ENCODE data around the gene APBA1.
"Not testable (repeated sequence)": the region's sequence is repeated elsewhere in the genome, so short reads cannot be mapped to it uniquely, and the experiment has no call there.

APBA1 gene

GRCh38 chr9:69411931-69412740, 260.0 kb downstream of the APBA1 start:
- no peak overlapping the region for H3K4me3 ChIP-seq (ENCODE audit: low read depth, low read length)
- no peak for DNase-seq (ENCODE audit: low read depth)

DNA sequence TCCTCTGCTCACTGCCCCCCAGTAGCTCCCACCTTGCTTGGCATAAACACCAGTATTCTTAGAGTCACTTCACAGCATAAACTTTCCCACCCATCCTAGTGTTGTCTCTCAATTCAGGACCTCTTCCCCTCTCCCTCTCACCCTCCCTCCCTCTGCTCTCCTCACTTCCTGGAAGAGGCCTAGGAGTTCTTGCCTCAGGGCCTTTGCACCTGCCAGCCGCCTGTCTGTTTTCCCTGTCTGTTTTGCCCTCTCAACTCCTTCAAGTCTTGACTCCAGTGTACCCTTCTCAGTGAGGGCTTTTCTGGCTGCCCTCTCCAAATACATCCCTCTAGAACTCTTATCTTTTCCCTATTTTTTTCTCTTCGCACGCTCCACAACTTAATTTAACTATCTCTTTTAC, 260.9 kb downstream of the APBA1 start:
- no peak for DNase-seq (ENCODE audit: low read depth)
- H3K4me3 ChIP-seq (ENCODE audit: low read depth, low read length), result no peak overlapping the region
- no peak for TF ChIP-seq CTCF (IDR thresholded peaks at IDR 0.05; ENCODE audit: insufficient read depth, low read depth, low read length, missing control alignments)

More at GRCh38 chr9:69411931-69412740, 260.0 kb downstream of the APBA1 start:
- TF ChIP-seq CTCF (IDR thresholded peaks at IDR 0.05; ENCODE audit: insufficient read depth, low read depth, low read length, missing control alignments), result no peak

DNA sequence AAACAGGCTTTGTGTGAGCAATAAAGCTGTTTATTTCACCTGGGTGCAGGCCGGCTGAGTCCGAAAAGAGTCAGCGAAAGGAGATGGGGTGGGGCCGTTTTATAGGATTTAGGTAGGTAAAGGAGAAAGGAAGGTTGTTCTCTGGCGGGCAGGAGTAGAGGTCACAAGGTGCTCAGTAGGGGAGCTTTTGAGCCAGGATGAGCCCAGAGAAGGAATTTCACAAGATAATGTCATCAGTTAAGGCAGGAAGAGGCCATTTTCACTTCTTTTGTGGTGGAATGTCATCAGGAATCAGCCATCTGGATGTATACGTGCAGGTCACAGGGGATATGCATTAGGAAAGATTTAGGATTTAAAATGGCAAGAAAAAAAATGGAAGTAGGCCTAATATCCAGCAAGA, 262.2 kb downstream of the APBA1 start:
- not testable (repeated sequence) for H3K4me3 ChIP-seq (ENCODE audit: low read depth, low read length); DNase-seq (ENCODE audit: low read depth)

GRCh38 chr9:69400470-69400869, 271.7 kb downstream of the APBA1 start:
- DNase-seq (ENCODE audit: low read depth), result no peak
- H3K4me3 ChIP-seq (ENCODE audit: low read depth, low read length), result no peak overlapping the region
- TF ChIP-seq CTCF (IDR thresholded peaks at IDR 0.05; ENCODE audit: insufficient read depth, low read depth, low read length, missing control alignments), result no peak

DNA sequence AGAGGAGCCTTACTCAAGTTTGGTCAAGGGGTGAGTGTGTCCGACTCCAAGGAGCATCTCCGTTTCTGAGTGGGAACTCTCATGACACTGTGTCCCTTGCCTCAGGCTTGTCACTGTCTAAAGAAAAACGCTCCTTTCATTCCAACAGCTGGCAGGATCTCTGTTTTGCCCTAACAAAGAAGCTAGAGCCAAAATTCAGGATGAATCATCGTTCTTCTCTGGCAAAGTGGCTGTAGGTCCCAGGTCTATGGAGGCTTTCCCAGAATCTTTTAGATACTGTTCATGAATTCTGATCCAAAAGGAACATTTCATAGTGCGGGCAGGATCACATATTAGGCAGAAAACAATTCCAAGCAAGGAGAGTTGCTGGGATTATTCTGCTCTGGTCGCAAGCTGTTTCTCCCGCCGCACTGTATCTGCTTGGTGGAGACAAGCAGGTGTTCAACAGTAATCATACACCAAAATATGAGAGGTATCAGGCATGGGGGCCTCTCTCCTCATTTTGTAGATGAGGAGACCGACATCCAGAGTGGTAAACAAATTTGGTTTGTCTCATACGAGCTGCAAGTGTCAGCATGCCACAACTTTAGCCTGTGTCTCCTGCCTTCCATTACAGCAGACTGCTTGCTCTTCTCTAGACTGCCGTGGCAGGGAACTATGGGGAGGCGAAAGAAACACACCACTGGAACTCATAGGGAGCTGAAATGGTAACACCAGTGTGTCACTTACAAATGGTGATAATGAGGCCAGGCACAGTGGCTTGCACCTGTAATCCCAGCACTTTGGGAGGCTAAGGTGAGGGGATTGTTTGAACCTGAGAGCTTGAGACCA, 274.6 kb downstream of the APBA1 start:
- no peak overlapping the region for H3K4me3 ChIP-seq (ENCODE audit: low read depth, low read length)
- no peak for TF ChIP-seq CTCF (IDR thresholded peaks at IDR 0.05; ENCODE audit: insufficient read depth, low read depth, low read length, missing control alignments)
- DNase-seq (ENCODE audit: low read depth), result no peak

DNA sequence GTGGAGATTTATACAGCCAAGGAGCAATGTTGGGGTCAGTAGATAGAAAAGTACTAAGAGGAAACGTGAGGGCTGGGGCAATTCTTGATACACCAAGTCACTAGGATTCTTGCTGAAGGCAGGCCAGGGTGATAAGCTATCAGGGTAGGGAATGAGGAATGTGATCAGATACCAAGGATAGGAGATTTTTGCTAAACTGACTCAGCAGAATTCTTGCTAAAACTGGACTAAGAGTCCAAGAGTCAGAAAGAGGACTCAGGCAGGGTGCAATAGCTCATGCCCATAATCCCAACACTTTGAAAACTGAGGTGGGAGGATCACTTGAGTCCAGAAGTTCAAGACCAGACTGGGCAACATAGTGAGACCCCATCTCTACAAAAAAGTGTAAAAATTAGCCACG, 275.4 kb downstream of the APBA1 start:
- no peak for TF ChIP-seq CTCF (IDR thresholded peaks at IDR 0.05; ENCODE audit: insufficient read depth, low read depth, low read length, missing control alignments)
- H3K4me3 ChIP-seq (ENCODE audit: low read depth, low read length), result no peak overlapping the region
- no peak for DNase-seq (ENCODE audit: low read depth)

GRCh38 chr9:69395718-69396117, 276.5 kb downstream of the APBA1 start:
- H3K4me3 ChIP-seq (ENCODE audit: low read depth, low read length), result no peak overlapping the region
- no peak for TF ChIP-seq CTCF (IDR thresholded peaks at IDR 0.05; ENCODE audit: insufficient read depth, low read depth, low read length, missing control alignments)
- DNase-seq (ENCODE audit: low read depth), result no peak

All from GM12865 (cell line).